Lung (tissue), 12 donors: ENCODE measurements around the gene TRIB2. TPM values are rescaled to one million over a fixed set of nuclear protein-coding genes. Genes with fewer than 3 reads are reported as not detected.

ENCODE experiments used
- ATAC-seq: fragments of 200-7000 bp; cut with Tn5 transposase; one replicate; pipeline ENCODE4 v1.9.1; 2020; ENCODE audit warnings: moderate number of reproducible peaks; ENCODE audit not compliant: insufficient read depth, low FRiP score
- DNase-seq, 3 donors: peaks; one replicate each; pipeline ENCODE4 v3.0.0-alpha.2; 2013 to 2017
- H3K27ac ChIP-seq, 2 donors: one replicate each; pipeline ENCODE4 v1.5.1; 2013; ENCODE audit warnings: mild to moderate bottlenecking in 2 of 2, moderate library complexity in 2 of 2, control low read depth in 1 of 2, inconsistent platforms in 1 of 2, low read depth in 1 of 2, low read length in 1 of 2
- H3K27me3 ChIP-seq, 3 donors: one replicate each; pipeline ENCODE4 v1.5.1; 2013; ENCODE audit warnings: low read length in 2 of 3; ENCODE audit not compliant: control insufficient read depth in 3 of 3, insufficient read depth in 3 of 3
- H3K36me3 ChIP-seq, 4 donors: one replicate each; pipeline ENCODE4 v1.5.1; 2013; ENCODE audit warnings: low read length in 4 of 4, mild to moderate bottlenecking in 1 of 4, moderate library complexity in 1 of 4; ENCODE audit not compliant: control insufficient read depth in 4 of 4, insufficient read depth in 4 of 4
- H3K4me1 ChIP-seq, 5 donors: one replicate each; pipeline ENCODE4 v1.5.1; 2013; ENCODE audit warnings: low read length in 5 of 5, mild to moderate bottlenecking in 2 of 5, moderate library complexity in 1 of 5; ENCODE audit not compliant: control insufficient read depth in 5 of 5, insufficient read depth in 5 of 5
- H3K4me3 ChIP-seq: one replicate; pipeline ENCODE4 v1.5.1; 2013; ENCODE audit warnings: mild to moderate bottlenecking, control low read depth, moderate library complexity
- H3K9ac ChIP-seq, 2 donors: one replicate each; pipeline ENCODE4 v1.5.1; 2013; ENCODE audit warnings: low read length in 2 of 2, control low read depth in 1 of 2; ENCODE audit not compliant: insufficient read depth in 1 of 2
- H3K9me3 ChIP-seq, 4 donors: one replicate each; pipeline ENCODE4 v1.5.1; 2013; ENCODE audit warnings: low read length in 3 of 4, mild to moderate bottlenecking in 1 of 4, moderate library complexity in 1 of 4; ENCODE audit not compliant: control insufficient read depth in 4 of 4, insufficient read depth in 3 of 4
- WGBS, 2 donors: extraction: QIAGEN DNeasy Blood & Tissue Kit; methylation state at CpG; one replicate each; pipeline ENCODE4 v1.1.7; 2013; 5-methylcytosine and 5-hydroxymethylcytosine counted together
- polyA plus RNA-seq, 2 donors: library from polyadenylated mRNA; stranded (reverse); fragments of 200-250 nt; gene quantifications; one replicate each; pipeline ENCODE4 v1.2.1, GENCODE V29; 2013
- total RNA-seq, 2 donors: library from RNA; depleted of rRNA in 1 of 2; stranded (reverse); fragments of >200 nt in 1 of 2; gene quantifications; one replicate each; pipeline ENCODE4 v1.2.1, GENCODE V29; 2014 to 2021
- TF ChIP-seq, protein P1 (sequence below): IDR thresholded peaks from 2 replicates; pipeline ENCODE4 v1.5.1; 2012; ENCODE audit warnings: mild to moderate bottlenecking; ENCODE audit errors: control extremely low read depth, extremely low read depth
- donor health status: control.
- donor health status: control.
- donor health status: Bipolar disorder and iron deficiency.
- donor health status: healthy.
- donor health status: DM: yes; HTN: yes; CAD: no.

Gene TRIB2
- total and polyA plus RNA-seq, 4 donors = 21.3 to 83.6 (median 38.5) TPM

DNA sequence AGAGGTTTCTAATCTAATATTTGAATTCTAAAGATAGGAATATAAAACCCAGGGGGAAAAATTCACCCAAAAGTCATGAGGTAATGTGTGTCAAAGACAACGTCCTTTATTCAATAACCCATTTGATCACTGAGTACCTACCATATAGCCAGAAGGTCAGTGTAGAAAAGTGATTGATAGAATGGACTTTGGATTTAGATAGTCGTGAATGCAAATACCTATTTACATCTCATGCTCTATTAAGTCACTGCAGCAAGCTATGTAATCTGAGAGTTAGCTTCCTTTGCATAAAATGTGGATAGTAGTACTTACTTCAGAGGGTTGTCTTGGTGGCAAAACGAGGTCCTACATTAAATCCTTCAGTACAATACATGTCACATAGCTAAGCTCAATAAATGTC lies 27.8 kb upstream of the TRIB2 start:
- TF ChIP-seq, protein P1, sequence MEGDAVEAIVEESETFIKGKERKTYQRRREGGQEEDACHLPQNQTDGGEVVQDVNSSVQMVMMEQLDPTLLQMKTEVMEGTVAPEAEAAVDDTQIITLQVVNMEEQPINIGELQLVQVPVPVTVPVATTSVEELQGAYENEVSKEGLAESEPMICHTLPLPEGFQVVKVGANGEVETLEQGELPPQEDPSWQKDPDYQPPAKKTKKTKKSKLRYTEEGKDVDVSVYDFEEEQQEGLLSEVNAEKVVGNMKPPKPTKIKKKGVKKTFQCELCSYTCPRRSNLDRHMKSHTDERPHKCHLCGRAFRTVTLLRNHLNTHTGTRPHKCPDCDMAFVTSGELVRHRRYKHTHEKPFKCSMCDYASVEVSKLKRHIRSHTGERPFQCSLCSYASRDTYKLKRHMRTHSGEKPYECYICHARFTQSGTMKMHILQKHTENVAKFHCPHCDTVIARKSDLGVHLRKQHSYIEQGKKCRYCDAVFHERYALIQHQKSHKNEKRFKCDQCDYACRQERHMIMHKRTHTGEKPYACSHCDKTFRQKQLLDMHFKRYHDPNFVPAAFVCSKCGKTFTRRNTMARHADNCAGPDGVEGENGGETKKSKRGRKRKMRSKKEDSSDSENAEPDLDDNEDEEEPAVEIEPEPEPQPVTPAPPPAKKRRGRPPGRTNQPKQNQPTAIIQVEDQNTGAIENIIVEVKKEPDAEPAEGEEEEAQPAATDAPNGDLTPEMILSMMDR = no peak
- ATAC-seq = no peak

DNA sequence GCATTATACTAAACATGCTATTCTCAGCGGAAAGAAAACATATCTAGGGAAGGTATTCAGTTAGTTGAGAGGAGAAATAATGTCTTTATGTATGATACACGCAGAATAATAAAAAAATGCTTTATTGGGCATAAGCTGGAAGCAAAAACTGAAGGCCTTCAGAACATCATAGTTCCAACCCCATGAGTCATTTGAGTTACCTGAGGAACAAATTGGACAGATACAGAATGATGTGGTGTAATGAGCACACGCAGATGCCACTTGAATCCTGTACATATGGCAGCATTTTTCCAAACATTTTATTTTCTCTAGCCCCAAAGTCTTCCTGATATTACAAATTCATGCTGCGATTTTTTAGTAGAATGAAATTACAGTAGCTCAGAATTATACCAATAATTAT lies 23.2 kb upstream of the TRIB2 start:
- Histone ChIP-seq H3K4me3 (no peak overlapping the region), H3K9me3 (no peaks in the 10 kb centered on the region), H3K36me3 (no peaks in the 10 kb centered on the region), H3K27me3 (no peaks in the 10 kb centered on the region), H3K4me1 (no peaks in the 10 kb centered on the region), H3K9ac (no peak overlapping the region), H3K27ac (no peak overlapping the region)
- no peak for DNase-seq
- TF ChIP-seq, protein P1 = no peak
- no peak for ATAC-seq
- 85 to 97% methylated on average over 4 of the region's 4 CpGs for WGBS, 2 donors

More for the DNA sequence above, 27.8 kb upstream of the TRIB2 start:
- Histone ChIP-seq H3K4me3 (no peak overlapping the region), H3K9me3 (no peaks in the 10 kb centered on the region), H3K27ac (no peak overlapping the region), H3K36me3 (no peaks in the 10 kb centered on the region), H3K9ac (no peak overlapping the region), H3K4me1 (peaks cover 0 to 14% (median 2%) of the 10 kb centered on the region in 5 donors), H3K27me3 (no peaks in the 10 kb centered on the region)
- 78 to 81% methylated on average over 3 of the region's 3 CpGs for WGBS, 2 donors
- no peak for DNase-seq

DNA sequence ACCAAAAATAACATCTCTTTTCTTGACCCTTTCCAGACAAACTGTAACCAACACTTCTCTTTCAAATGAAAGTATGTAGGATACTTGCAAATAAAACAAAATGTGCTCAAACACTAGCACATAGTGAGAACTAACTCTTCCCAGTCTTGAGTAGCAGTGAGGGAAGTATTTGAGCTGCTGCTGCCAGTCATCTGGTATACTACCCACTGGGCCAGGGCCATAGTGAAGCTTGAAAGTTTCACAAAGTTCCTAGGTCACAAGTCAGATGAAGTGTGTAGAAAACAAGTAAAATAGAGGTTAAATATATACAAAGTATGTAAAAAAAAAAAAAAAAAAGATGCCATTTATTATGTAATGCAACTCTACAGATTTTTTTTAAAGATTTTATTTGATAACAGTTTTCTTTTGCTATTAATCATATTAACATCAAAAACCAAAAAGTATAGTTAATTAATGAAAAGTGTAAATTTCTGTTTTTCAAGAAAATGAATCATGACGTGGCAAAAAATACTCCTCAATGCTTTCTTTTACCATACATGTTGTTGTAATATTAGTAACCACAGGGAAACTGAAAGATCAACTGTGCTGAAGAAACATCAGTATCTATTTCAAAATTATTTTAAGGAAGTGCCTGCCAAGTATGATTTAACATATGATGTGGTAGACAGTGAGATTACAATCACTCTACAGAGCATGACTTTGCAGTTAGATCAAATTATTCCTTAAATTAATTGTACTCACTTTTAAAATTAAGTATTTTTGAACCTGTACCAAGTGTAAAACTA lies 21.6 kb upstream of the TRIB2 start:
- Histone ChIP-seq H3K27ac (no peak overlapping the region), H3K9me3 (no peaks in the 10 kb centered on the region), H3K4me3 (no peak overlapping the region), H3K36me3 (no peaks in the 10 kb centered on the region), H3K4me1 (no peaks in the 10 kb centered on the region), H3K27me3 (no peaks in the 10 kb centered on the region), H3K9ac (no peak overlapping the region)
- no peak for DNase-seq
- 26 to 65% methylated on average over 1 of the region's 1 CpG for WGBS, 2 donors
- no peak for ATAC-seq
- TF ChIP-seq, protein P1 = no peak
